Measurements from ENCODE around the gene NENF.
A peak's percentile ranks its signal among the peaks of the same experiment; 100 is the strongest.

NENF gene

DNA sequence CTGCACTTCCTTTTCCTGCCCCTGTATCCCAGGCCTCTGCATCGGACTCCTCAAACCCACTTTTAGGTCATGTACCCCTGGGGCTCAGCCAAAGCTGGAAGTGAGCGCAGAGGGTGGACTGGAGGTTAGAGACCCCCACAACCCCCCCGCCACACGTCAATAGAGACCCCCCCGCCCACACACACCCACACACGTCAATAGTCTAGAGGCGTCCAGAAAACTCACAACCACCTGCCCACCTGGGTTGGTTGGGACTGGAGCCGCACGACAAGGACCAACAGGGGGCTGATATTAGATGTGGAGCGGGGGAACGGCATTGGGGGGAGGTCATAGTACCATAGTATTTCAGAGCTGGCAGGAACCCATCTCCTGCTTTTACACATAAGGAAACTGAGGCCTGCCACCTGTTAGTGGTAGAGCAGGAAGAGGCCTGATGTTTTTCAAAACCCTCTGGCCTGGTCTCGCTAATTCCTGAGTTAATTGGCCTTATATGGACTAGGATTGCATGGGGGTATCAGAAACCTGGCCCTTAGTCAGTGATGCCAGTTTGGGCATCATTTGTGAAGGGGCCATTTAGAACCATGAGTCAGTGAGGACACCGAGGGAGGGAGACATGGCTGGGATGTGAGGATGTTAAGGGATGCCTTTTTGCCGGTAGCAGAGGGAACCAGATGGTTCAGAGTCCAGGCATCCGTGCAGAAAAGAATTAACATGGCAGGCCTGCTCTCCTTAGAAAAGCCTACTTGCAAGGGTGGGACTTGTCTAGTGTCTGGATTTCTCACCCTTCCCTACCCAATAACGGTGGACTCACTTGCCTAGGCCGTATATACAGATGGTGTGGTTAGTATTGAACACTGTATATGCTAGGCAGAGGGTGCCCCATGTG, 1.1 kb downstream of the NENF start:
- Histone ChIP-seq H3K4me1 (ENCODE audit: control insufficient read depth, insufficient read depth, low read length) (peaks cover 10% of the 10 kb centered on the region), H3K27me3 (ENCODE audit: control insufficient read depth, insufficient read depth, low read length) (peaks cover 7% of the 10 kb centered on the region), H3K27ac (ENCODE audit: low read depth, low read length) (no peak overlapping the region), H3K9me3 (ENCODE audit: control insufficient read depth, insufficient read depth, low read depth, low read length) (no peaks in the 10 kb centered on the region), H3K4me3 (ENCODE audit: low read depth, low read length) (peak overlapping the region; percentile 75), H3K9ac (ENCODE audit: low read length) (no peak overlapping the region), H3K36me3 (ENCODE audit: control insufficient read depth, insufficient read depth, low read length) (no peaks in the 10 kb centered on the region)

- Histone ChIP-seq H3K9me3 (ENCODE audit: control insufficient read depth, insufficient read depth, low read depth, low read length) (no peaks in the 10 kb centered on the region), H3K27ac (ENCODE audit: low read depth, low read length) (no peak overlapping the region), H3K27me3 (ENCODE audit: control insufficient read depth, insufficient read depth, low read length) (peaks cover 7% of the 10 kb centered on the region), H3K36me3 (ENCODE audit: control insufficient read depth, insufficient read depth, low read length) (no peaks in the 10 kb centered on the region), H3K4me1 (ENCODE audit: control insufficient read depth, insufficient read depth, low read length) (peaks cover 10% of the 10 kb centered on the region), H3K4me3 (ENCODE audit: low read depth, low read length) (no peak overlapping the region), H3K9ac (ENCODE audit: low read length) (no peak overlapping the region)
These were observed 2.3 kb downstream of the NENF start for GRCh38 chr1:212434992-212435391.

DNA sequence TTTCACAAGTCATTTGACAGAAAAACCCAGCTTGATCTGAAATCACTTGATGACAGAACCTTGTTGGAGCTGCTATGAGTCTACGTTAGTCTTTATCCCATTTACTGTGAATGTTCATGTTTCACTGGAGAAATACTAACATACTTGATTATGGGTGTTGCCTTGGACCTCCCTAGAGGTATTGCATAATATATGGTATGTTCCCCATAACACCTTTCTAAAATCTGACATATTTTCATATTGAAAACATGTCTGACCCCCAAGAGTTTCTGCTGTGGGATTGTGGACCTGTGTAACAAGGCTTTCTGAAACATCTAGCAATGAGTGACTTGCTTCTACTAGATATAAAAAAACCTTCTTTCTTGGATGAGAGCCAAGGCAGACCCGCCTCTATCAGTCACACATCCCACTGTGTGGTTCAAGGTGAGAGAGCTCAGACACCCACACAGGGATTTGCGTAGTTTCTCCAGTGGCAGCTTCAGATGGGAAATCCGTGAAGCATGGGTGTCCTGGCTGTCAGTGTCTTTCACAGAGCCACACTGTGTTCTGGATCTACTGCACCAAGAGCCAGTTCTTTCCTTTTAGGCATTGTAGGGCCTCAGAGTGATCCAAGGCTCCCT, 4.6 kb downstream of the NENF start:
- Histone ChIP-seq H3K9ac (ENCODE audit: low read length) (no peak overlapping the region), H3K27me3 (ENCODE audit: control insufficient read depth, insufficient read depth, low read length) (peaks cover 7% of the 10 kb centered on the region), H3K36me3 (ENCODE audit: control insufficient read depth, insufficient read depth, low read length) (no peaks in the 10 kb centered on the region), H3K4me3 (ENCODE audit: low read depth, low read length) (no peak overlapping the region), H3K4me1 (ENCODE audit: control insufficient read depth, insufficient read depth, low read length) (peaks cover 1% of the 10 kb centered on the region), H3K27ac (ENCODE audit: low read depth, low read length) (no peak overlapping the region), H3K9me3 (ENCODE audit: control insufficient read depth, insufficient read depth, low read depth, low read length) (no peaks in the 10 kb centered on the region)

- no peaks in the 10 kb centered on the region for H3K9me3 ChIP-seq (ENCODE audit: control insufficient read depth, insufficient read depth, low read depth, low read length)
- no peaks in the 10 kb centered on the region for H3K4me1 ChIP-seq (ENCODE audit: control insufficient read depth, insufficient read depth, low read length)
- no peak overlapping the region for H3K4me3 ChIP-seq (ENCODE audit: low read depth, low read length)
- peaks cover 5% of the 10 kb centered on the region for H3K27me3 ChIP-seq (ENCODE audit: control insufficient read depth, insufficient read depth, low read length)
- no peaks in the 10 kb centered on the region for H3K36me3 ChIP-seq (ENCODE audit: control insufficient read depth, insufficient read depth, low read length)
- no peak overlapping the region for H3K9ac ChIP-seq (ENCODE audit: low read length)
- no peak overlapping the region for H3K27ac ChIP-seq (ENCODE audit: low read depth, low read length)
These were observed 6.1 kb downstream of the NENF start for GRCh38 chr1:212438831-212439237.

DNA sequence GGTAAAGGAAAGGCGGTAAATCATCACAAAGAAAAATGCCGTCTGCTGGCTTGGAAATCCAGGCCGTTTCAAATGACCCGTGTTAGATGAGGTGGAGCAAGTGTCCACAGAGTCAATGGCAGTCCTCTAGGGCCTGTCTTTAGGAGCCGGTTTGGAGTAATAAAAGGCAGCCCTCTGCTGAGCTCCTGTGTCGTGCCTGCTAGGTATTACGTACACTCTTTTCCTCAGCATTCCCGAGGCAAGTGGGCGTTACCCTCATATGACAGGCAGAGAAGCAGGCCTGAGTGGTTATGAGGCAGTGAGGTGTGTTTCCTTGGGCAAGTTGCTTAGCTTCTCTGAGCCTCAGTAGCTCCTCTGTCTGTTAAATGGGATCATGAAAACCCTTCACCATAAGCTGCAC, 7.7 kb downstream of the NENF start:
- Histone ChIP-seq H3K9me3 (ENCODE audit: control insufficient read depth, insufficient read depth, low read depth, low read length) (no peaks in the 10 kb centered on the region), H3K4me3 (ENCODE audit: low read depth, low read length) (no peak overlapping the region), H3K4me1 (ENCODE audit: control insufficient read depth, insufficient read depth, low read length) (no peaks in the 10 kb centered on the region), H3K27me3 (ENCODE audit: control insufficient read depth, insufficient read depth, low read length) (no peaks in the 10 kb centered on the region), H3K9ac (ENCODE audit: low read length) (no peak overlapping the region), H3K27ac (ENCODE audit: low read depth, low read length) (no peak overlapping the region), H3K36me3 (ENCODE audit: control insufficient read depth, insufficient read depth, low read length) (no peaks in the 10 kb centered on the region)

DNA sequence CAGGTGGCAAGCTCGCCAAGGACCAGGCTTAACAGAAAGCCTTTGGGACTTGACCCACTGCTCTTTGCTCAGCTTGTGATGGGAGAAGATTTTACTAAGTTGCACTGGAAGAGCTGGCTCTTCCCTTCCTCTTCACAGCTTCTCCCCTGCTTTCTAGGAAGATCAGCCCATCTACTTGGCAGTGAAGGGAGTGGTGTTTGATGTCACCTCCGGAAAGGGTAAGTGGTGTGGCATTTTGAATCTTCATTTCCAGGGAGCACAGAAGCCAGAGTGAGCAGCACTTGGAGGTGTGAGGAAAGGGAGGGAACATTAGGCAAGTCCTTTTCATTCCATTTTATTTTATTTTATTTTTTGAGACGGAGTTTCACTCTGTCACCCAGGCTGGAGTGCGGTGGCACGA, 9.7 kb downstream of the NENF start:
- H3K27ac ChIP-seq (ENCODE audit: low read depth, low read length): no peak overlapping the region
- H3K4me3 ChIP-seq (ENCODE audit: low read depth, low read length): no peak overlapping the region
- no peak overlapping the region for H3K9ac ChIP-seq (ENCODE audit: low read length)
- no peaks in the 10 kb centered on the region for H3K9me3 ChIP-seq (ENCODE audit: control insufficient read depth, insufficient read depth, low read depth, low read length)
- H3K36me3 ChIP-seq (ENCODE audit: control insufficient read depth, insufficient read depth, low read length): no peaks in the 10 kb centered on the region
- no peaks in the 10 kb centered on the region for H3K4me1 ChIP-seq (ENCODE audit: control insufficient read depth, insufficient read depth, low read length)
- no peaks in the 10 kb centered on the region for H3K27me3 ChIP-seq (ENCODE audit: control insufficient read depth, insufficient read depth, low read length)

GRCh38 chr1:212446333-212446732, 13.6 kb downstream of the NENF start:
- H3K9ac ChIP-seq (ENCODE audit: low read length): no peak overlapping the region
- no peaks in the 10 kb centered on the region for H3K4me1 ChIP-seq (ENCODE audit: control insufficient read depth, insufficient read depth, low read length)
- H3K27ac ChIP-seq (ENCODE audit: low read depth, low read length): no peak overlapping the region

DNA sequence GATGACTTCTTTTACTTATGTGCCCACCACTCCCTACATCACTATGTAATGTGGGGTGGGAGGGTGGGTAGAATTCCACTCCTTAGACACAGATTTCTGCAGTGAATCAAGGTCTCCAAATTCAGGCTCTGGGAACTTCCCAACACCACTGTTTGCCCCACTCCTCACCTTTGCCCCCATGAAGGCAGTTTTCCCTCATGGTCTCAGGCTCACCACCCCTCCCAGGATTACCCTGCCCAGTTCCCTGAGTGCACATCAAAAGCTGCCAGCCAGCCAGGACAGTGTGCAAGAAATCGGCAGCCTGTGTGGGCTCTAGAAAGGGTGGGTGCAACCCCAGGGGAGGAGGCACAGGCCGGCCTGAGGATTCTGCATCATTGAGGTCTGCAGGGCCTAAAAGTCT, 14.8 kb downstream of the NENF start:
- no peaks in the 10 kb centered on the region for H3K4me1 ChIP-seq (ENCODE audit: control insufficient read depth, insufficient read depth, low read length)
- no peaks in the 10 kb centered on the region for H3K27me3 ChIP-seq (ENCODE audit: control insufficient read depth, insufficient read depth, low read length)
- no peaks in the 10 kb centered on the region for H3K36me3 ChIP-seq (ENCODE audit: control insufficient read depth, insufficient read depth, low read length)
- no peaks in the 10 kb centered on the region for H3K9me3 ChIP-seq (ENCODE audit: control insufficient read depth, insufficient read depth, low read depth, low read length)
- no peak overlapping the region for H3K9ac ChIP-seq (ENCODE audit: low read length)
- H3K27ac ChIP-seq (ENCODE audit: low read depth, low read length): no peak overlapping the region
- H3K4me3 ChIP-seq (ENCODE audit: low read depth, low read length): no peak overlapping the region

More at GRCh38 chr1:212446333-212446732, 13.6 kb downstream of the NENF start:
- Histone ChIP-seq H3K4me3 (ENCODE audit: low read depth, low read length) (no peak overlapping the region), H3K36me3 (ENCODE audit: control insufficient read depth, insufficient read depth, low read length) (no peaks in the 10 kb centered on the region), H3K27me3 (ENCODE audit: control insufficient read depth, insufficient read depth, low read length) (no peaks in the 10 kb centered on the region), H3K9me3 (ENCODE audit: control insufficient read depth, insufficient read depth, low read depth, low read length) (no peaks in the 10 kb centered on the region)

DNA sequence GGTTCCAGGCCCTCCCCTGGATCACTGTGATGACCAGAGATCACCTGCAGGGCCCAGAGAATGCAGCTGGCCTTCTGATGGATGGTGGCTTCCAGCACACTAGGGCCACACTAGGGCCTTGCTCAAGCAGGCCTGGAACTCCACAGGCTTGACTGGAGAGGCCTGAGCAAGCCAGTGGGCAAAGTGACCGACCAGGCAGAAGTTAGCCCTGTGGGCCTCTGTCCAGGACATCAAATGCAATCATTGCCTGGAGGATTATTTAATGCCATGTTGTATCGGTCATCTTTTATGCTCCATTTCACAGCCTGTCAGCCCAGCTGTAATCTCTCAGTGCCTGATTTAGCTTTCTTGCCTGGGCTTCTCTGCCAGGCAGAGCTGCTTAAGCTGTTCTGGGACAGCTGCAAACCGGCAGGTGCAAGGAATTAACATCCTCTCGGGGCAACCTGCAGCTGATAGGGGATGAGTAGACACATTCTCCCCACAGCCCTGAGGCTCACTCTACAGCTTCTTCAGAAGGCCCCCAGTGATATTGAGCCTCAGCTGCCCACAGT, 17.7 kb downstream of the NENF start:
- Histone ChIP-seq H3K4me3 (ENCODE audit: low read depth, low read length) (no peak overlapping the region), H3K36me3 (ENCODE audit: control insufficient read depth, insufficient read depth, low read length) (no peaks in the 10 kb centered on the region), H3K4me1 (ENCODE audit: control insufficient read depth, insufficient read depth, low read length) (no peaks in the 10 kb centered on the region), H3K9me3 (ENCODE audit: control insufficient read depth, insufficient read depth, low read depth, low read length) (no peaks in the 10 kb centered on the region), H3K27ac (ENCODE audit: low read depth, low read length) (no peak overlapping the region), H3K27me3 (ENCODE audit: control insufficient read depth, insufficient read depth, low read length) (no peaks in the 10 kb centered on the region), H3K9ac (ENCODE audit: low read length) (no peak overlapping the region)

GRCh38 chr1:212451416-212452322, 18.9 kb downstream of the NENF start:
- Histone ChIP-seq H3K9me3 (ENCODE audit: control insufficient read depth, insufficient read depth, low read depth, low read length) (no peaks in the 10 kb centered on the region), H3K4me3 (ENCODE audit: low read depth, low read length) (no peak overlapping the region), H3K36me3 (ENCODE audit: control insufficient read depth, insufficient read depth, low read length) (no peaks in the 10 kb centered on the region), H3K9ac (ENCODE audit: low read length) (no peak overlapping the region), H3K4me1 (ENCODE audit: control insufficient read depth, insufficient read depth, low read length) (no peaks in the 10 kb centered on the region), H3K27me3 (ENCODE audit: control insufficient read depth, insufficient read depth, low read length) (no peaks in the 10 kb centered on the region), H3K27ac (ENCODE audit: low read depth, low read length) (no peak overlapping the region)

Measured in HUES6 (cell line).